C4-2B (cell line): Measurements from ENCODE around the gene ZNF488.

Source experiments
- CTCF ChIP-seq: fragments of 450-650 bp; conservative IDR thresholded peaks from 2 replicates; pipeline ENCODE4 v1.5.1; 2017; ENCODE audit warnings: mild to moderate bottlenecking
- ZFX ChIP-seq: fragments of 450-650 bp; IDR thresholded peaks from 2 replicates; pipeline ENCODE4 v1.6.1; 2017

DNA sequence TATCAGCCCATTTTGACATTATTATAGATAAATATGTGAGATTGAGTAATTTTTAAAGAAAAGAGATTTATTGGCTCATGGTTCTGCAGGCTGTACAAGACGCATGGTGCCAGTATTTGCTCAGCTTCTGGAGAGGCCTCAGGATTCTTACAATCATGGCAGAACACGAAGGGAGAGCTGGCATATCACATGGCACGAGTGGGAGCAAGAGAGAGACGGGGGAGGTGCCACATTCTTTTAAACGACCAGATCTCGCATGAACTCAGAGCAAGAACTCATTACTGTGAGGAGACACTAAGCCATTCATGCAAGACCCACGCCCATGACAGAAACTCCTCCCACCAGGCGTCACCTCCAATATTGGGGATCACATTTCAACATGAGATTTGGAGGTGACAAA lies 40.1 kb upstream of the ZNF488 start:
- no peak for TF ChIP-seq CTCF
- TF ChIP-seq ZFX: no peak
